Trophoblast cell (in vitro differentiated cells and primary cell): ENCODE data around the gene SINHCAF.
"Not testable (repeated sequence)": the region's sequence is repeated elsewhere in the genome, so short reads cannot be mapped to it uniquely, and the experiment has no call there.

Source experiments
- DNase-seq, 2 donors: peaks; one replicate each; pipeline ENCODE4 v3.0.0-alpha.2; 2016
- H2AFZ ChIP-seq: 2 replicates; pipeline ENCODE4 v1.6.1; 2013; ENCODE audit warnings: low read length, moderate library complexity, mild to moderate bottlenecking; ENCODE audit not compliant: insufficient read depth, poor library complexity
- H2AK5ac ChIP-seq: 2 replicates; pipeline ENCODE4 v1.6.1; 2013; ENCODE audit warnings: mild to moderate bottlenecking, low read length
- H2BK120ac ChIP-seq: 2 replicates; pipeline ENCODE4 v1.6.1; 2013; ENCODE audit warnings: low read length, mild to moderate bottlenecking, moderate library complexity; ENCODE audit not compliant: insufficient read depth, poor library complexity
- H2BK12ac ChIP-seq: 2 replicates; pipeline ENCODE4 v1.6.1; 2013; ENCODE audit warnings: mild to moderate bottlenecking, low read length, moderate library complexity
- H2BK5ac ChIP-seq: 2 replicates; pipeline ENCODE4 v1.6.1; 2013; ENCODE audit warnings: low read length, low read depth, moderate library complexity, mild to moderate bottlenecking; ENCODE audit not compliant: poor library complexity
- H3K14ac ChIP-seq: 2 replicates; pipeline ENCODE4 v1.6.1; 2013; ENCODE audit warnings: mild to moderate bottlenecking, low read length
- H3K18ac ChIP-seq: 2 replicates; pipeline ENCODE4 v1.6.1; 2013; ENCODE audit warnings: mild to moderate bottlenecking, low read length
- H3K23ac ChIP-seq: 2 replicates; pipeline ENCODE4 v1.6.1; 2013; ENCODE audit warnings: low read length
- H3K27ac ChIP-seq: 2 replicates; pipeline ENCODE4 v1.5.1; 2013; ENCODE audit warnings: low read depth, mild to moderate bottlenecking, inconsistent platforms, low read length, moderate library complexity
- H3K27me3 ChIP-seq: 2 replicates; pipeline ENCODE4 v1.6.1; 2013; ENCODE audit warnings: inconsistent platforms, mild to moderate bottlenecking, low read length, moderate library complexity; ENCODE audit not compliant: insufficient read depth
- H3K36me3 ChIP-seq, 2 experiments: 1 replicate in 1 of 2; 2 replicates in 1 of 2; pipeline ENCODE4 v1.6.1; 2013; ENCODE audit warnings: low read length in 2 of 2, mild to moderate bottlenecking in 2 of 2, moderate library complexity in 1 of 2; ENCODE audit not compliant: insufficient read depth in 2 of 2, control insufficient read depth in 1 of 2
- H3K4ac ChIP-seq: 2 replicates; pipeline ENCODE4 v1.6.1; 2013; ENCODE audit warnings: low read depth, mild to moderate bottlenecking, low read length, moderate library complexity
- H3K4me1 ChIP-seq, 2 experiments: 1 replicate in 1 of 2; 2 replicates in 1 of 2; pipeline ENCODE4 v1.6.1; 2013; ENCODE audit warnings: low read length in 2 of 2, mild to moderate bottlenecking in 2 of 2, moderate library complexity in 1 of 2; ENCODE audit not compliant: insufficient read depth in 2 of 2, control insufficient read depth in 1 of 2
- H3K4me2 ChIP-seq: 2 replicates; pipeline ENCODE4 v1.6.1; 2013; ENCODE audit warnings: inconsistent platforms, mild to moderate bottlenecking, low read length, moderate library complexity
- H3K4me3 ChIP-seq: 2 replicates; pipeline ENCODE4 v1.5.1; 2013; ENCODE audit warnings: mild to moderate bottlenecking, low read depth, low read length, inconsistent platforms
- H3K79me1 ChIP-seq: one replicate; pipeline ENCODE4 v1.6.1; 2013; ENCODE audit warnings: low read length
- H3K79me2 ChIP-seq: 2 replicates; pipeline ENCODE4 v1.6.1; 2013; ENCODE audit warnings: low read length, mild to moderate bottlenecking; ENCODE audit not compliant: control insufficient read depth, insufficient read depth, poor library complexity
- H3K9ac ChIP-seq: 2 replicates; pipeline ENCODE4 v1.6.1; 2013; ENCODE audit warnings: mild to moderate bottlenecking, low read length
- H3K9me3 ChIP-seq: 2 replicates; pipeline ENCODE4 v1.6.1; 2013; ENCODE audit warnings: low read depth, mild to moderate bottlenecking, control low read depth, inconsistent platforms, low read length; ENCODE audit not compliant: insufficient read depth
- H4K12ac ChIP-seq: 2 replicates; pipeline ENCODE4 v1.6.1; 2013; ENCODE audit warnings: low read depth, mild to moderate bottlenecking, low read length, moderate library complexity
- H4K8ac ChIP-seq: 2 replicates; pipeline ENCODE4 v1.6.1; 2013; ENCODE audit warnings: low read depth, mild to moderate bottlenecking, low read length, moderate library complexity
- H4K91ac ChIP-seq: one replicate; pipeline ENCODE4 v1.6.1; 2013; ENCODE audit warnings: low read depth, mild to moderate bottlenecking, low read length, moderate library complexity
- WGBS: extraction: QIAGEN DNeasy Blood & Tissue Kit; methylation state at CpG from one replicate; pipeline ENCODE4 v1.1.7; 2013; ENCODE audit warnings: missing lambda C conversion rate; ENCODE audit not compliant: insufficient read length, insufficient coverage; ENCODE audit errors: extremely low coverage; 5-methylcytosine and 5-hydroxymethylcytosine counted together

Gene SINHCAF

GRCh38 chr12:31277081-31277480 lies 48.9 kb downstream of the SINHCAF start:
- no peaks in the 10 kb centered on the region for H3K79me2 ChIP-seq
- H4K91ac ChIP-seq: no peak overlapping the region

GRCh38 chr12:31275491-31275890 lies 50.5 kb downstream of the SINHCAF start:
- Histone ChIP-seq H2AFZ (no peak overlapping the region), H3K79me1 (no peaks in the 10 kb centered on the region), H3K27me3 (no peaks in the 10 kb centered on the region), H3K14ac (no peak overlapping the region), H4K8ac (no peak overlapping the region), H3K36me3 (peaks cover 9 to 13% of the 10 kb centered on the region in 2 experiments), H3K9ac (no peak overlapping the region), H3K9me3 (no peaks in the 10 kb centered on the region), H2BK12ac (no peak overlapping the region), H3K23ac (no peak overlapping the region), H2BK120ac (no peak overlapping the region), H3K18ac (no peak overlapping the region), H4K12ac (no peak overlapping the region), H3K4me1 (peaks cover 3% of the 10 kb centered on the region in 2 experiments), H2BK5ac (no peak overlapping the region), H3K27ac (no peak overlapping the region), H3K4ac (no peak overlapping the region), H3K4me3 (no peak overlapping the region), H3K79me2 (no peaks in the 10 kb centered on the region), H4K91ac (no peak overlapping the region), H2AK5ac (no peak overlapping the region), H3K4me2 (no peak overlapping the region)
- WGBS: no CpG with 5 or more reads among the region's 2 CpGs
- DNase-seq: no peak

More at GRCh38 chr12:31277081-31277480, 48.9 kb downstream of the SINHCAF start:
- no peak overlapping the region for H2BK12ac ChIP-seq
- H2AFZ ChIP-seq: no peak overlapping the region
- peaks cover 3% of the 10 kb centered on the region in 2 experiments for H3K4me1 ChIP-seq
- H3K79me1 ChIP-seq: no peaks in the 10 kb centered on the region
- H3K23ac ChIP-seq: no peak overlapping the region
- peaks cover 9 to 13% of the 10 kb centered on the region in 2 experiments for H3K36me3 ChIP-seq
- DNase-seq: peak; percentile 28 to 65
- H2AK5ac ChIP-seq: no peak overlapping the region
- no peak overlapping the region for H3K4me3 ChIP-seq
- H3K18ac ChIP-seq: no peak overlapping the region
- no peaks in the 10 kb centered on the region for H3K9me3 ChIP-seq
- H2BK120ac ChIP-seq: no peak overlapping the region
- no CpG with 5 or more reads among the region's 2 CpGs for WGBS
- no peak overlapping the region for H3K9ac ChIP-seq
- H4K12ac ChIP-seq: no peak overlapping the region
- no peak overlapping the region for H2BK5ac ChIP-seq
- no peak overlapping the region for H3K4ac ChIP-seq
- H3K4me2 ChIP-seq: no peak overlapping the region
- no peaks in the 10 kb centered on the region for H3K27me3 ChIP-seq
- no peak overlapping the region for H3K14ac ChIP-seq
- H4K8ac ChIP-seq: no peak overlapping the region
- no peak overlapping the region for H3K27ac ChIP-seq

GRCh38 chr12:31274520-31275300 lies 51.2 kb downstream of the SINHCAF start:
- peaks cover 3% of the 10 kb centered on the region in 2 experiments for H3K4me1 ChIP-seq
- H3K4me2 ChIP-seq: no peak overlapping the region
- no peak overlapping the region for H2BK12ac ChIP-seq
- no CpG with 5 or more reads among the region's 2 CpGs for WGBS
- H3K4me3 ChIP-seq: no peak overlapping the region
- H2BK5ac ChIP-seq: no peak overlapping the region
- no peaks in the 10 kb centered on the region for H3K79me1 ChIP-seq
- H3K23ac ChIP-seq: no peak overlapping the region
- no peak overlapping the region for H3K14ac ChIP-seq
- H3K27me3 ChIP-seq: no peaks in the 10 kb centered on the region
- no peak overlapping the region for H3K9ac ChIP-seq
- H3K4ac ChIP-seq: no peak overlapping the region
- H2AFZ ChIP-seq: no peak overlapping the region
- no peak overlapping the region for H2BK120ac ChIP-seq
- H3K79me2 ChIP-seq: no peaks in the 10 kb centered on the region
- no peak overlapping the region for H4K8ac ChIP-seq
- no peaks in the 10 kb centered on the region for H3K9me3 ChIP-seq
- no peak overlapping the region for H4K12ac ChIP-seq
- H3K18ac ChIP-seq: no peak overlapping the region
- H2AK5ac ChIP-seq: no peak overlapping the region
- H3K27ac ChIP-seq: no peak overlapping the region
- no peak overlapping the region for H4K91ac ChIP-seq
- H3K36me3 ChIP-seq: peaks cover 9 to 13% of the 10 kb centered on the region in 2 experiments
- no peak for DNase-seq

DNA sequence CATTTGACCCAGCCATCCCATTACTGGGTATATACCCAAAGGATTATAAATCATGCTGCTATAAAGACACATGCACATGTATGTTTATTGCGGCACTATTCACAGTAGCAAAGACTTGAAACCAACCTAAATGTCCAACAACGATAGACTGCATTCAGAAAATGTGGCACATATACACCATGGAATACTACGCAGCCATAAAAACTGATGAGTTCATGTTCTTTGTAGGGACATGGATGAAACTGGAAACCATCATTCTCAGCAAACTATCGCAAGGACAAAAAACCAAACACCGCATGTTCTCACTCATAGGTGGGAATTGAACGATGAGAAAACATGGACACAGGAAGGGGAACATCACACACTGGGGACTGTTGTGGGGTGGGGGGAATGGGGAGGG lies 52.2 kb downstream of the SINHCAF start:
- H2BK120ac ChIP-seq, H2BK5ac ChIP-seq, H3K4me2 ChIP-seq, H3K27me3 ChIP-seq, H3K4me1 ChIP-seq, H3K36me3 ChIP-seq, H3K4ac ChIP-seq, H3K9ac ChIP-seq, H3K9me3 ChIP-seq, H3K79me1 ChIP-seq, H4K8ac ChIP-seq, H3K18ac ChIP-seq, H3K4me3 ChIP-seq, DNase-seq, H3K27ac ChIP-seq, H3K79me2 ChIP-seq, H2AK5ac ChIP-seq, H2BK12ac ChIP-seq, H2AFZ ChIP-seq, H3K23ac ChIP-seq, H3K14ac ChIP-seq, H4K91ac ChIP-seq, H4K12ac ChIP-seq: not testable (repeated sequence)
- WGBS: no CpG with 5 or more reads among the region's 6 CpGs
